ENCODE measurements around the gene PCDHB14.

The PCDHB14 gene

DNA sequence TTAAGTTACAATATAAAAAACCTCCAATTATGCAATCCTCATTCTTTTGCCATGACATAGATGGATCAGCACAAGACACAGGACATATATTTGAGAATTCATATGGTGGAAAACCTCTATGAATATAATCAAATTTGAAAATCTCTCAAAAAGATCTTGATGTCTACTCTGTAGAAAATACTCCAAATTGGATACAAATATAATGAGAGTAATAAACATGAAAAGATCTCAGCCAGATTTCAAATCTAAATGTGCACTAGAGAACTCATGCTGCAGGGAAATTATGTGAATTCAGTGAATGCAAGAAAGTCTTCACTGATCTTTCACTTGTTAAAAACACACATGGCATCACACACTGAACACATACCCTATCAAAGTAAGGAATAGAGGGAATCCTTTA lies 35.8 kb downstream of the PCDHB14 start:
- in situ Hi-C loops (cut with MboI; ENCODE audit: low pct_unique_long_range_greater_than_20kb, low sequenced_read_pairs, unreplicated experiment) = no loop called here
- TF ChIP-seq, protein P1, sequence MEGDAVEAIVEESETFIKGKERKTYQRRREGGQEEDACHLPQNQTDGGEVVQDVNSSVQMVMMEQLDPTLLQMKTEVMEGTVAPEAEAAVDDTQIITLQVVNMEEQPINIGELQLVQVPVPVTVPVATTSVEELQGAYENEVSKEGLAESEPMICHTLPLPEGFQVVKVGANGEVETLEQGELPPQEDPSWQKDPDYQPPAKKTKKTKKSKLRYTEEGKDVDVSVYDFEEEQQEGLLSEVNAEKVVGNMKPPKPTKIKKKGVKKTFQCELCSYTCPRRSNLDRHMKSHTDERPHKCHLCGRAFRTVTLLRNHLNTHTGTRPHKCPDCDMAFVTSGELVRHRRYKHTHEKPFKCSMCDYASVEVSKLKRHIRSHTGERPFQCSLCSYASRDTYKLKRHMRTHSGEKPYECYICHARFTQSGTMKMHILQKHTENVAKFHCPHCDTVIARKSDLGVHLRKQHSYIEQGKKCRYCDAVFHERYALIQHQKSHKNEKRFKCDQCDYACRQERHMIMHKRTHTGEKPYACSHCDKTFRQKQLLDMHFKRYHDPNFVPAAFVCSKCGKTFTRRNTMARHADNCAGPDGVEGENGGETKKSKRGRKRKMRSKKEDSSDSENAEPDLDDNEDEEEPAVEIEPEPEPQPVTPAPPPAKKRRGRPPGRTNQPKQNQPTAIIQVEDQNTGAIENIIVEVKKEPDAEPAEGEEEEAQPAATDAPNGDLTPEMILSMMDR (IDR thresholded peaks at IDR 0.05; ENCODE audit: extremely low read depth, insufficient read depth, missing control alignments) = no peak
- no peak for DNase-seq (ENCODE audit: low spot score)

- in situ Hi-C loops (cut with MboI; ENCODE audit: low pct_unique_long_range_greater_than_20kb, low sequenced_read_pairs, unreplicated experiment) = no loop called here
- TF ChIP-seq, protein P1 (IDR thresholded peaks at IDR 0.05; ENCODE audit: extremely low read depth, insufficient read depth, missing control alignments) = no peak
- no peak for DNase-seq (ENCODE audit: low spot score)
Measured at GRCh38 chr5:141260458-141261237, 37.5 kb downstream of the PCDHB14 start.

- TF ChIP-seq, protein P1 (IDR thresholded peaks at IDR 0.05; ENCODE audit: extremely low read depth, insufficient read depth, missing control alignments) = no peak
- in situ Hi-C loops (cut with MboI; ENCODE audit: low pct_unique_long_range_greater_than_20kb, low sequenced_read_pairs, unreplicated experiment) = no loop called here
- DNase-seq (ENCODE audit: low spot score) = no peak
Measured at GRCh38 chr5:141261238-141261546, 38.0 kb downstream of the PCDHB14 start.

DNA sequence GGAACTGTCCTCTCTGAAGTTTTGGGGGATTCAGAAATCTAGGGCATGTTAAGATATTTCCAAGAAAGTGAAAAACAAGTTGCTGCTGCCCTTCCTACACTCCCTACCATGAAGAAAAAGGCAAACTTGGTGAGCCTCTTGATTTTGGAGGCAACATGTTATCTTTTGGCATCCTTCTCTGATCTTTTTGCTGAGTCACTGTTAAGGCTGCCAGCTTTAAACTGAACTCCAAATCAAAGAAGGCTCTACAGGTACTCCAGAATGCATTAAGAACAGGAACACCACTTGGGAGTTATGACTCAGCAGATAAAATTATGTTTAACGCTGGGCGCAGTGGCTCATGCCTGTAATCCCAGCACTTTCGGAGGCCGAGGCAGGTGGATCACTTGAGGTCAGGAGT lies 46.1 kb downstream of the PCDHB14 start:
- TF ChIP-seq, protein P1 (IDR thresholded peaks at IDR 0.05; ENCODE audit: extremely low read depth, insufficient read depth, missing control alignments) = no peak
- DNase-seq (ENCODE audit: low spot score) = no peak
- in situ Hi-C loops (cut with MboI; ENCODE audit: low pct_unique_long_range_greater_than_20kb, low sequenced_read_pairs, unreplicated experiment) = no loop called here

GRCh38 chr5:141272906-141273305 lies 49.8 kb downstream of the PCDHB14 start:
- no peak for DNase-seq (ENCODE audit: low spot score)
- TF ChIP-seq, protein P1 (IDR thresholded peaks at IDR 0.05; ENCODE audit: extremely low read depth, insufficient read depth, missing control alignments) = no peak
- in situ Hi-C loops (cut with MboI; ENCODE audit: low pct_unique_long_range_greater_than_20kb, low sequenced_read_pairs, unreplicated experiment) = no loop called here
